ENCODE data around the gene NDUFA8. TPM values are rescaled to one million over a fixed set of nuclear protein-coding genes. Genes with fewer than 3 reads are reported as not detected.

NDUFA8 gene
- total RNA-seq, 3 donors from 2014 or later: 66.9 to 85.0 (median 69.1) TPM

GRCh38 chr9:122183501-122183900 is 23.9 kb upstream of the NDUFA8 start:
- DNase-seq (no peak), ATAC-seq (no peak)
- Histone ChIP-seq H3K36me3 (ENCODE audit: low read depth) (no peaks in the 10 kb centered on the region), H3K4me1 (ENCODE audit: low read depth) (no peaks in the 10 kb centered on the region), H3K9me3 (no peaks in the 10 kb centered on the region), H3K4me3 (no peak overlapping the region)
- no peak for TF ChIP-seq CTCF (IDR thresholded peaks at IDR 0.05)
- intact Hi-C loops (cut with DNase I, micrococcal nuclease): no loop called here

- ATAC-seq (no peak), DNase-seq (no peak)
- intact Hi-C loops (cut with DNase I, micrococcal nuclease): no loop called here
- no peak for TF ChIP-seq CTCF (IDR thresholded peaks at IDR 0.05)
- no peaks in the 10 kb centered on the region for H3K9me3 ChIP-seq
- H3K4me3 ChIP-seq: no peak overlapping the region
- H3K4me1 ChIP-seq (ENCODE audit: low read depth): no peaks in the 10 kb centered on the region
- no peaks in the 10 kb centered on the region for H3K36me3 ChIP-seq (ENCODE audit: low read depth)
Measured at GRCh38 chr9:122180633-122181032, 21.1 kb upstream of the NDUFA8 start.

GRCh38 chr9:122179690-122180074 is 20.1 kb upstream of the NDUFA8 start:
- intact Hi-C loops (cut with DNase I, micrococcal nuclease): no loop called here
- H3K9me3 ChIP-seq: no peaks in the 10 kb centered on the region
- DNase-seq (no peak), ATAC-seq (no peak)
- TF ChIP-seq CTCF (IDR thresholded peaks at IDR 0.05): no peak
- no peaks in the 10 kb centered on the region for H3K36me3 ChIP-seq (ENCODE audit: low read depth)
- no peak overlapping the region for H3K4me3 ChIP-seq
- H3K4me1 ChIP-seq (ENCODE audit: low read depth): no peaks in the 10 kb centered on the region

- H3K9me3 ChIP-seq: no peaks in the 10 kb centered on the region
- intact Hi-C loops (cut with DNase I, micrococcal nuclease): no loop called here
- no peak overlapping the region for H3K4me3 ChIP-seq
- H3K4me1 ChIP-seq (ENCODE audit: low read depth): no peaks in the 10 kb centered on the region
- DNase-seq (peak in 1 of 3 donors; percentile 62), ATAC-seq (peak; percentile 77)
- TF ChIP-seq CTCF (IDR thresholded peaks at IDR 0.05): no peak
- H3K36me3 ChIP-seq (ENCODE audit: low read depth): no peaks in the 10 kb centered on the region
Measured at GRCh38 chr9:122179054-122179689, 19.6 kb upstream of the NDUFA8 start.

- intact Hi-C loops (cut with DNase I, micrococcal nuclease): no loop called here
- DNase-seq (no peak), ATAC-seq (no peak)
- Histone ChIP-seq H3K4me1 (ENCODE audit: low read depth) (no peaks in the 10 kb centered on the region), H3K9me3 (no peaks in the 10 kb centered on the region), H3K4me3 (no peak overlapping the region), H3K36me3 (ENCODE audit: low read depth) (no peaks in the 10 kb centered on the region)
- no peak for TF ChIP-seq CTCF (IDR thresholded peaks at IDR 0.05)
Measured at GRCh38 chr9:122176916-122177315, 17.3 kb upstream of the NDUFA8 start.

- no peak for DNase-seq
- H3K9me3 ChIP-seq: no peaks in the 10 kb centered on the region
- no peak for TF ChIP-seq CTCF (IDR thresholded peaks at IDR 0.05)
- no peak for ATAC-seq
- intact Hi-C loops (cut with DNase I, micrococcal nuclease): no loop called here
- H3K36me3 ChIP-seq (ENCODE audit: low read depth): no peaks in the 10 kb centered on the region
- no peak overlapping the region for H3K4me3 ChIP-seq
- no peaks in the 10 kb centered on the region for H3K4me1 ChIP-seq (ENCODE audit: low read depth)
Measured at GRCh38 chr9:122173670-122174069, 14.1 kb upstream of the NDUFA8 start.
